ENCODE results near the gene PHACTR4. TPM values are rescaled to one million over a fixed set of nuclear protein-coding genes. Genes with fewer than 3 reads are reported as not detected.

PHACTR4 gene
- total and polyA plus RNA-seq, 9 of the 15 experiments (the other 6 are each of a cell fraction or from before 2014, with no cell fraction given), result 6.4 to 43.6 (median 14.2) TPM

DNA sequence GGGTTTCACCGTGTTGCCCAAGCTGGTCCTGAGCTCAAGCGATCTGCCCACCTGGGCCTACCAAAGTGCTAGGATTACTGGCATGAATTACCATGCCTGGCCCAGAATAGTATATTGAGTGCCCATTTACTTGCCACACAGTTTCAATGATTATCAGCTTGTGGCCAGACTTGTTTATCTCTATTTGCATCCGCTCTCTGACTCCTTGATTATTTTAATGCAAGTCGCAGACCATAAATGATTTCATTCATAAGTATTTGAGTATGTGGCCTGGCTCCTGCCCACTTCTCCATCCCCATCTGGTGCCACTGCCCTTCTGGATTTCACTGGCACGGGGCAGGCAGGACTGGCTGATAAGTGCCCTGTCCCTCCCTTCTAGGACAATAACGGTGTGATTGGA is 165.1 kb downstream of the PHACTR4 start (continued):
- TF ChIP-seq, protein P1, sequence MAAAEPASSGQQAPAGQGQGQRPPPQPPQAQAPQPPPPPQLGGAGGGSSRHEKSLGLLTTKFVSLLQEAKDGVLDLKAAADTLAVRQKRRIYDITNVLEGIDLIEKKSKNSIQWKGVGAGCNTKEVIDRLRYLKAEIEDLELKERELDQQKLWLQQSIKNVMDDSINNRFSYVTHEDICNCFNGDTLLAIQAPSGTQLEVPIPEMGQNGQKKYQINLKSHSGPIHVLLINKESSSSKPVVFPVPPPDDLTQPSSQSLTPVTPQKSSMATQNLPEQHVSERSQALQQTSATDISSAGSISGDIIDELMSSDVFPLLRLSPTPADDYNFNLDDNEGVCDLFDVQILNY (CRISPR knock-in tag; IDR thresholded peaks at IDR 0.05), result no peak
- no peak for TF ChIP-seq GMEB1 (CRISPR knock-in tag; IDR thresholded peaks at IDR 0.05)

GRCh38 chr1:28535180-28535579 is 165.6 kb downstream of the PHACTR4 start:
- no peak overlapping the region for H3K4me3 ChIP-seq
- H2AFZ ChIP-seq (ENCODE audit: low read depth, low read length), result no peak overlapping the region
- 96% methylated on average over 6 of the region's 6 CpGs for WGBS (ENCODE audit: insufficient coverage, low coverage, missing lambda C conversion rate)
- H3K27me3 ChIP-seq (ENCODE audit: control insufficient read depth in 2 of 2, insufficient read depth in 2 of 2, low read length in 2 of 2), result no peaks in the 10 kb centered on the region
- ChIA-PET CTCF (ENCODE audit: low intra/inter-chr PET ratio) (no interaction called here), POLR2A (interaction anchor here (0.6 to 1.5 kb wide), 3 partner anchors 10 to 28 kb away, joined by 3 to 7 read pairs (median 3); no protein-coding TSS in a partner anchor)
- no peak overlapping the region for H3K4me2 ChIP-seq (ENCODE audit: insufficient read depth, low read length)
- peak; percentile 71 for FAIRE-seq
- in situ Hi-C loops (cut with MboI), result no loop called here
- BruUV-seq (replicated peaks), result no TSS peak
- intact Hi-C loops (cut with micrococcal nuclease), result no loop called here
- H3K4me1 ChIP-seq (replicated peaks in 1 of 2; ENCODE audit: control insufficient read depth in 2 of 2, insufficient read depth in 2 of 2, low read length in 2 of 2), result peaks cover 0 to 4% of the 10 kb centered on the region in 2 experiments; a peak in 1 of 5 replicates
- H3K27ac ChIP-seq (ENCODE audit: extremely low read depth, low read depth, low read length), result no peak overlapping the region
- peak overlapping the region in 1 of 2 experiments; percentile 27; a peak in 1 of 4 replicates for H3K9ac ChIP-seq (ENCODE audit: insufficient read depth in 1 of 2, low read depth in 2 of 2, low read length in 2 of 2)
- H3K36me3 ChIP-seq (ENCODE audit: control insufficient read depth, insufficient read depth, low read length), result peaks cover 86% of the 10 kb centered on the region
- no peaks in the 10 kb centered on the region for H3K9me1 ChIP-seq (ENCODE audit: control insufficient read depth, insufficient read depth, low read length)
- DNase-seq (ENCODE audit: extremely low read depth in 1 of 4, low spot score in 3 of 4), result no peak
- H4K20me1 ChIP-seq (replicated peaks; ENCODE audit: control insufficient read depth, insufficient read depth, low read length), result 0 out of 2 replicates have a peak, but pooled peaks cover 3% of the 10 kb centered on the region
- no peak for ATAC-seq
- H3K9me3 ChIP-seq (replicated peaks; ENCODE audit: control insufficient read depth, insufficient read depth, low read depth, low read length), result no peaks in the 10 kb centered on the region
- H3K79me2 ChIP-seq (ENCODE audit: control insufficient read depth, insufficient read depth, low read length), result no peaks in the 10 kb centered on the region
- TF ChIP-seq BCLAF1 (IDR thresholded peaks at IDR 0.05; ENCODE audit: borderline replicate concordance in 1 of 2, control insufficient read depth in 1 of 2, low read depth in 2 of 2, low read length in 1 of 2) (no peak), PPARD (CRISPR knock-in tag; IDR thresholded peaks at IDR 0.05) (no peak), SMAD4 (CRISPR knock-in tag; conservative IDR thresholded peaks at IDR 0.05) (no peak), POLR3A (IDR thresholded peaks at IDR 0.05; ENCODE audit: borderline replicate concordance, extremely low read depth, insufficient read depth, insufficient read length) (no peak), ZNF57 (CRISPR knock-in tag; IDR thresholded peaks at IDR 0.05) (no peak), PREB (CRISPR knock-in tag; IDR thresholded peaks at IDR 0.05) (no peak), ZNF778 (CRISPR knock-in tag; IDR thresholded peaks at IDR 0.05) (no peak), ZNF239 (CRISPR knock-in tag; IDR thresholded peaks at IDR 0.05) (no peak), KLF6 (CRISPR knock-in tag; IDR thresholded peaks at IDR 0.05; ENCODE audit: borderline replicate concordance) (no peak), CREBBP (IDR thresholded peaks at IDR 0.05; ENCODE audit: low read depth, low read length) (no peak), CCNT2 (IDR thresholded peaks at IDR 0.05; ENCODE audit: borderline replicate concordance, extremely low read depth, insufficient read length, low read depth, low read length) (no peak)

All from K562 (cell line).